Right kidney (tissue), 1 donor: ENCODE measurements around the gene ENTPD8.

Source experiments
- DNase-seq: peaks from one replicate; pipeline ENCODE4 v3.0.0-alpha.2; 2016

ENTPD8 gene

GRCh38 chr9:137447722-137448601 lies 6.8 kb upstream of the ENTPD8 start:
- DNase-seq, result peak; percentile 8

- peak; percentile 2 for DNase-seq
Observed at GRCh38 chr9:137446851-137447471, 5.8 kb upstream of the ENTPD8 start.

- DNase-seq, result peak; percentile 21
Observed at GRCh38 chr9:137445930-137446431, 4.8 kb upstream of the ENTPD8 start.

GRCh38 chr9:137445275-137445807 lies 4.2 kb upstream of the ENTPD8 start:
- peak; percentile 71 for DNase-seq

GRCh38 chr9:137444106-137444790 lies 3.1 kb upstream of the ENTPD8 start:
- DNase-seq, result peak; percentile 1

- no peak for DNase-seq
Observed at GRCh38 chr9:137441935-137442321, 771 bp upstream of the ENTPD8 start.

- no peak for DNase-seq
Observed at GRCh38 chr9:137439158-137439714, 1.9 kb downstream of the ENTPD8 start.

- no peak for DNase-seq
Observed at GRCh38 chr9:137438591-137439157, 2.5 kb downstream of the ENTPD8 start.

- DNase-seq, result no peak
Observed at GRCh38 chr9:137437691-137438590, 3.2 kb downstream of the ENTPD8 start.

- DNase-seq, result peak; percentile 1
Observed at GRCh38 chr9:137436761-137437600, 4.2 kb downstream of the ENTPD8 start.

GRCh38 chr9:137435980-137436760 lies 5.0 kb downstream of the ENTPD8 start:
- peak; percentile 38 for DNase-seq

- no peak for DNase-seq
Observed at GRCh38 chr9:137435381-137435891, 5.7 kb downstream of the ENTPD8 start.

- peak; percentile 1 for DNase-seq
Observed at GRCh38 chr9:137434498-137435380, 6.4 kb downstream of the ENTPD8 start.

- peak; percentile 1 for DNase-seq
Observed at GRCh38 chr9:137433916-137434431, 7.2 kb downstream of the ENTPD8 start.

- no peak for DNase-seq
Observed at GRCh38 chr9:137433349-137433915, 7.7 kb downstream of the ENTPD8 start.

GRCh38 chr9:137432687-137433348 lies 8.3 kb downstream of the ENTPD8 start:
- peak; percentile 1 for DNase-seq
